HepG2 (cell line): ENCODE data around the gene FGD2. TPM values are rescaled to one million over a fixed set of nuclear protein-coding genes. Genes with fewer than 3 reads are reported as not detected.
A peak's percentile ranks its signal among the peaks of the same experiment; 100 is the strongest.

Experiments
- CHD4 ChIP-seq: fragments of 200-600 bp; sonication (generic); IDR thresholded peaks from 2 replicates; pipeline ENCODE4 v1.7.0; 2017; ENCODE audit warnings: mild to moderate bottlenecking, low read length, borderline replicate concordance
- FOSL1 ChIP-seq: sonication (generic); formaldehyde crosslinking; IDR thresholded peaks from 2 replicates; pipeline ENCODE4 v1.9.0; 2021; ENCODE audit warnings: missing genetic modification reagents, borderline replicate concordance
- KAT7 ChIP-seq: IDR thresholded peaks from 2 replicates; pipeline ENCODE4 v1.6.1; 2018; ENCODE audit warnings: borderline replicate concordance, missing compliant biosample characterization
- NFE2L1 ChIP-seq: sonication (generic); formaldehyde crosslinking; IDR thresholded peaks from 2 replicates; pipeline ENCODE4 v1.4.0; 2020; ENCODE audit warnings: missing genetic modification reagents, mild to moderate bottlenecking, borderline replicate concordance
- SOX6 ChIP-seq, 2 experiments: fragments of 450-650 bp in 1 of 2; sonication (generic) in 1 of 2; formaldehyde crosslinking in 1 of 2; IDR thresholded peaks; 2 replicates each; pipeline versions ENCODE4 v1.4.0 to v1.6.1; 2017 to 2020; ENCODE audit warnings: antibody characterized with exemption in 1 of 2, mild to moderate bottlenecking in 1 of 2, missing genetic modification reagents in 1 of 2
- SSRP1 ChIP-seq: IDR thresholded peaks from 2 replicates; pipeline ENCODE4 v1.6.1; 2016; ENCODE audit warnings: control low read depth
- TEAD3 ChIP-seq: optimal IDR thresholded peaks from 2 replicates; pipeline ENCODE3; 2016; ENCODE audit warnings: borderline replicate concordance
- ZFYVE20 ChIP-seq: sonication (generic); formaldehyde crosslinking; IDR thresholded peaks from 2 replicates; pipeline ENCODE4 v1.8.0; 2023; ENCODE audit warnings: low read depth, mild to moderate bottlenecking, moderate library complexity, missing genetic modification reagents, borderline replicate concordance
- ZNF124 ChIP-seq: sonication (generic); formaldehyde crosslinking; IDR thresholded peaks from 2 replicates; pipeline ENCODE4 v1.4.0; 2020; ENCODE audit warnings: missing genetic modification reagents
- ZNF224 ChIP-seq: sonication (generic); formaldehyde crosslinking; IDR thresholded peaks from 2 replicates; pipeline ENCODE4 v1.5.0; 2020; ENCODE audit warnings: mild to moderate bottlenecking, missing genetic modification reagents
- ZNF232 ChIP-seq: sonication (generic); formaldehyde crosslinking; IDR thresholded peaks from 2 replicates; pipeline ENCODE4 v1.4.0; 2020; ENCODE audit warnings: missing genetic modification reagents, borderline replicate concordance
- ZNF337 ChIP-seq: sonication (generic); formaldehyde crosslinking; IDR thresholded peaks from 2 replicates; pipeline ENCODE4 v1.5.1; 2020; ENCODE audit warnings: missing genetic modification reagents, low read depth, mild to moderate bottlenecking, borderline replicate concordance
- ZNF530 ChIP-seq: sonication (generic); formaldehyde crosslinking; IDR thresholded peaks from 2 replicates; pipeline ENCODE4 v1.5.0; 2020; ENCODE audit warnings: low read depth, mild to moderate bottlenecking, missing genetic modification reagents
- ZNF615 ChIP-seq: sonication (generic); formaldehyde crosslinking; IDR thresholded peaks from 2 replicates; pipeline ENCODE4 v1.5.0; 2020; ENCODE audit warnings: mild to moderate bottlenecking, missing genetic modification reagents, borderline replicate concordance
- ZNF850 ChIP-seq: sonication (generic); formaldehyde crosslinking; conservative IDR thresholded peaks from 2 replicates; pipeline ENCODE4 v1.9.0; 2021; ENCODE audit warnings: mild to moderate bottlenecking, missing genetic modification reagents
- ZSCAN29 ChIP-seq: sonication (generic); formaldehyde crosslinking; conservative IDR thresholded peaks from 2 replicates; pipeline ENCODE4 v1.4.0; 2020; ENCODE audit warnings: mild to moderate bottlenecking, missing genetic modification reagents
- polyA plus RNA-seq, 8 experiments: library from polyadenylated mRNA; depleted of rRNA in 3 of 8; stranded (reverse) in 7 of 8; unstranded in 1 of 8; fragments of >200 nt; fragmentation: Illumina TruSeq in 4 of 8; extraction: Trizol in 4 of 8; gene quantifications; 2 replicates each; pipeline versions ENCODE4 v1.2.1 to v1.2.3, GENCODE V29; 2011 to 2016; ENCODE audit warnings: low read depth in 4 of 8, missing spikeins in 1 of 8, mixed read lengths in 1 of 8; ENCODE audit not compliant: insufficient read depth in 1 of 8
- total RNA-seq, 5 experiments: library from RNA; depleted of rRNA; stranded (reverse); fragments of >200 nt; fragmentation: Illumina TruSeq; extraction: Trizol; gene quantifications; 2 replicates each; pipeline ENCODE4 v1.2.3, GENCODE V29; 2016; ENCODE audit warnings: low read depth in 1 of 5
- TF ChIP-seq, protein P1 (sequence below): sonication (generic); formaldehyde crosslinking; IDR thresholded peaks from 2 replicates; pipeline ENCODE4 v1.4.0; 2020; ENCODE audit warnings: mild to moderate bottlenecking, missing genetic modification reagents
- TF ChIP-seq, protein P2 (sequence below): sonication (generic); formaldehyde crosslinking; IDR thresholded peaks from 2 replicates; pipeline ENCODE4; 2020; ENCODE audit warnings: missing genetic modification reagents, mild to moderate bottlenecking, borderline replicate concordance
- TF ChIP-seq, protein P3 (sequence below): sonication (generic); formaldehyde crosslinking; IDR thresholded peaks from 2 replicates; pipeline ENCODE4 v1.5.0; 2020; ENCODE audit warnings: mild to moderate bottlenecking, missing genetic modification reagents
- TF ChIP-seq, protein P4 (sequence below): sonication (generic); formaldehyde crosslinking; IDR thresholded peaks from 2 replicates; pipeline ENCODE4 v1.8.1; 2023; ENCODE audit warnings: missing genetic modification reagents, inconsistent platforms, borderline replicate concordance

Gene FGD2
- total and polyA plus RNA-seq, 2 of the 13 experiments (the other 11 are each of a cell fraction or from before 2014, with no cell fraction given): not detected

DNA sequence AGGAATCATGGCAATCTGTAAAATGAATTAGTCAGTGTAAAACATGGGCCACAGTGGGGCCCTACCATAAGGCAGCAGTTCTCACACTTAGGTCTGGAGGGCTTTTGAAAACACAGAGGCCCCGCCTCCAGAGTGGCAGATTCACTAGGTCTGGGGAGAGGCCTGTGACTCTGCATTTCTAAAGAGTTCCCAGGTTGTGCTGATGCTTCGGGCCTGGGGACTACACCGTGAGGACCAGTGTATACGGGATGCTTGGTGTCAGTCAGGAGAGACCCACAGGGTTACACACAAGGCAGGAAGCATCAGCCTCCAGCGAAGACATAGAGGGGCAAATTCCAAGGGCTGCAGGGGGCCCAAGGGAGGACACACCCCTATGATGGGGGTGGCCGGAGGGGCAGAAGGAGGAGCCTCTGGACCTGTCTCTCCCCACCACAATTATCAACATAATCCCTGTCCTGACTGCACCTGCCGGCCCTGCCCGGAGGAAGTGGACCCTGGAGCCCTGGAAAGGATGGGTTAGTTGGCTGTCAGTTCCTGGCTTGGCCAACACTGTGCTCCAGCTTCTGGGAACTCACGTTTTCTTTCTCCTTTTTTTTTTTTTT is 46.7 kb downstream of the FGD2 start (continued):
- peak; percentile 29; the same call in 1 of the 2 replicates for TF ChIP-seq ZNF224 (CRISPR knock-in tag)
- no peak for TF ChIP-seq ZNF615 (CRISPR knock-in tag)
- no peak for TF ChIP-seq ZNF232 (CRISPR knock-in tag)
- TF ChIP-seq, protein P1, sequence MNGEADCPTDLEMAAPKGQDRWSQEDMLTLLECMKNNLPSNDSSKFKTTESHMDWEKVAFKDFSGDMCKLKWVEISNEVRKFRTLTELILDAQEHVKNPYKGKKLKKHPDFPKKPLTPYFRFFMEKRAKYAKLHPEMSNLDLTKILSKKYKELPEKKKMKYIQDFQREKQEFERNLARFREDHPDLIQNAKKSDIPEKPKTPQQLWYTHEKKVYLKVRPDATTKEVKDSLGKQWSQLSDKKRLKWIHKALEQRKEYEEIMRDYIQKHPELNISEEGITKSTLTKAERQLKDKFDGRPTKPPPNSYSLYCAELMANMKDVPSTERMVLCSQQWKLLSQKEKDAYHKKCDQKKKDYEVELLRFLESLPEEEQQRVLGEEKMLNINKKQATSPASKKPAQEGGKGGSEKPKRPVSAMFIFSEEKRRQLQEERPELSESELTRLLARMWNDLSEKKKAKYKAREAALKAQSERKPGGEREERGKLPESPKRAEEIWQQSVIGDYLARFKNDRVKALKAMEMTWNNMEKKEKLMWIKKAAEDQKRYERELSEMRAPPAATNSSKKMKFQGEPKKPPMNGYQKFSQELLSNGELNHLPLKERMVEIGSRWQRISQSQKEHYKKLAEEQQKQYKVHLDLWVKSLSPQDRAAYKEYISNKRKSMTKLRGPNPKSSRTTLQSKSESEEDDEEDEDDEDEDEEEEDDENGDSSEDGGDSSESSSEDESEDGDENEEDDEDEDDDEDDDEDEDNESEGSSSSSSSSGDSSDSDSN (CRISPR knock-in tag): peak; percentile 25; the same call in 1 of the 2 replicates
- no peak for TF ChIP-seq ZNF124 (CRISPR knock-in tag)
- TF ChIP-seq, protein P2, sequence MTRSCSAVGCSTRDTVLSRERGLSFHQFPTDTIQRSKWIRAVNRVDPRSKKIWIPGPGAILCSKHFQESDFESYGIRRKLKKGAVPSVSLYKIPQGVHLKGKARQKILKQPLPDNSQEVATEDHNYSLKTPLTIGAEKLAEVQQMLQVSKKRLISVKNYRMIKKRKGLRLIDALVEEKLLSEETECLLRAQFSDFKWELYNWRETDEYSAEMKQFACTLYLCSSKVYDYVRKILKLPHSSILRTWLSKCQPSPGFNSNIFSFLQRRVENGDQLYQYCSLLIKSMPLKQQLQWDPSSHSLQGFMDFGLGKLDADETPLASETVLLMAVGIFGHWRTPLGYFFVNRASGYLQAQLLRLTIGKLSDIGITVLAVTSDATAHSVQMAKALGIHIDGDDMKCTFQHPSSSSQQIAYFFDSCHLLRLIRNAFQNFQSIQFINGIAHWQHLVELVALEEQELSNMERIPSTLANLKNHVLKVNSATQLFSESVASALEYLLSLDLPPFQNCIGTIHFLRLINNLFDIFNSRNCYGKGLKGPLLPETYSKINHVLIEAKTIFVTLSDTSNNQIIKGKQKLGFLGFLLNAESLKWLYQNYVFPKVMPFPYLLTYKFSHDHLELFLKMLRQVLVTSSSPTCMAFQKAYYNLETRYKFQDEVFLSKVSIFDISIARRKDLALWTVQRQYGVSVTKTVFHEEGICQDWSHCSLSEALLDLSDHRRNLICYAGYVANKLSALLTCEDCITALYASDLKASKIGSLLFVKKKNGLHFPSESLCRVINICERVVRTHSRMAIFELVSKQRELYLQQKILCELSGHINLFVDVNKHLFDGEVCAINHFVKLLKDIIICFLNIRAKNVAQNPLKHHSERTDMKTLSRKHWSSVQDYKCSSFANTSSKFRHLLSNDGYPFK (CRISPR knock-in tag): peak; percentile 55; the same call in 1 of the 2 replicates
- TF ChIP-seq NFE2L1: no peak
- 0 out of 2 replicates have a peak, but pooled peaks have one; percentile 8 for TF ChIP-seq ZFYVE20
- no peak for TF ChIP-seq SOX6 (IDR thresholded peaks at IDR 0.05)
- no peak; the same call in 1 of the 2 replicates for TF ChIP-seq SOX6 (CRISPR knock-in tag; IDR thresholded peaks at IDR 0.05)
- TF ChIP-seq, protein P3, sequence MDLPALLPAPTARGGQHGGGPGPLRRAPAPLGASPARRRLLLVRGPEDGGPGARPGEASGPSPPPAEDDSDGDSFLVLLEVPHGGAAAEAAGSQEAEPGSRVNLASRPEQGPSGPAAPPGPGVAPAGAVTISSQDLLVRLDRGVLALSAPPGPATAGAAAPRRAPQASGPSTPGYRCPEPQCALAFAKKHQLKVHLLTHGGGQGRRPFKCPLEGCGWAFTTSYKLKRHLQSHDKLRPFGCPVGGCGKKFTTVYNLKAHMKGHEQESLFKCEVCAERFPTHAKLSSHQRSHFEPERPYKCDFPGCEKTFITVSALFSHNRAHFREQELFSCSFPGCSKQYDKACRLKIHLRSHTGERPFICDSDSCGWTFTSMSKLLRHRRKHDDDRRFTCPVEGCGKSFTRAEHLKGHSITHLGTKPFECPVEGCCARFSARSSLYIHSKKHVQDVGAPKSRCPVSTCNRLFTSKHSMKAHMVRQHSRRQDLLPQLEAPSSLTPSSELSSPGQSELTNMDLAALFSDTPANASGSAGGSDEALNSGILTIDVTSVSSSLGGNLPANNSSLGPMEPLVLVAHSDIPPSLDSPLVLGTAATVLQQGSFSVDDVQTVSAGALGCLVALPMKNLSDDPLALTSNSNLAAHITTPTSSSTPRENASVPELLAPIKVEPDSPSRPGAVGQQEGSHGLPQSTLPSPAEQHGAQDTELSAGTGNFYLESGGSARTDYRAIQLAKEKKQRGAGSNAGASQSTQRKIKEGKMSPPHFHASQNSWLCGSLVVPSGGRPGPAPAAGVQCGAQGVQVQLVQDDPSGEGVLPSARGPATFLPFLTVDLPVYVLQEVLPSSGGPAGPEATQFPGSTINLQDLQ: no peak
- TF ChIP-seq KAT7 (CRISPR knock-in tag): 0 out of 2 replicates have a peak, but pooled peaks have one; percentile 5
- no peak; the same call in 1 of the 2 replicates for TF ChIP-seq ZNF337 (CRISPR knock-in tag)
- TF ChIP-seq ZSCAN29 (CRISPR knock-in tag): no peak
- peak; percentile 59 for TF ChIP-seq TEAD3 (CRISPR knock-in tag)
- TF ChIP-seq SSRP1 (CRISPR knock-in tag): 0 out of 2 replicates have a peak, but pooled peaks have one; percentile 37
- TF ChIP-seq CHD4: peak; percentile 79
- peak; percentile 40; the same call in 1 of the 2 replicates for TF ChIP-seq FOSL1 (CRISPR knock-in tag)
- no peak for TF ChIP-seq ZNF850 (CRISPR knock-in tag)
- TF ChIP-seq, protein P4, sequence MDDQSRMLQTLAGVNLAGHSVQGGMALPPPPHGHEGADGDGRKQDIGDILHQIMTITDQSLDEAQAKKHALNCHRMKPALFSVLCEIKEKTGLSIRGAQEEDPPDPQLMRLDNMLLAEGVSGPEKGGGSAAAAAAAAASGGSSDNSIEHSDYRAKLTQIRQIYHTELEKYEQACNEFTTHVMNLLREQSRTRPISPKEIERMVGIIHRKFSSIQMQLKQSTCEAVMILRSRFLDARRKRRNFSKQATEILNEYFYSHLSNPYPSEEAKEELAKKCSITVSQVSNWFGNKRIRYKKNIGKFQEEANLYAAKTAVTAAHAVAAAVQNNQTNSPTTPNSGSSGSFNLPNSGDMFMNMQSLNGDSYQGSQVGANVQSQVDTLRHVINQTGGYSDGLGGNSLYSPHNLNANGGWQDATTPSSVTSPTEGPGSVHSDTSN: 0 out of 2 replicates have a peak, but pooled peaks have one; percentile 32
- TF ChIP-seq ZNF530: no peak
